ENCODE data around the gene PUSL1. TPM values are rescaled to one million over a fixed set of nuclear protein-coding genes. Genes with fewer than 3 reads are reported as not detected.

Gene PUSL1
- total and polyA plus RNA-seq, 2 of the 4 experiments (the other 2 are of a cell fraction), result 10.9 to 33.0 TPM

GRCh38 chr1:1346501-1346890, 38.1 kb downstream of the PUSL1 start:
- no peak overlapping the region for H2AK5ac ChIP-seq (ENCODE audit: low read depth, low read length)
- intact Hi-C loops (cut with micrococcal nuclease) (no loop called here), in situ Hi-C loops (cut with MboI; ENCODE audit: low sequenced_read_pairs) (no loop called here), dilution Hi-C loops (cut with HindIII; ENCODE audit: low sequenced_read_pairs, unreplicated experiment) (no loop called here)
- no peak for TF ChIP-seq MAZ (IDR thresholded peaks at IDR 0.05; ENCODE audit: borderline replicate concordance, low read depth, low read length)
- TF ChIP-seq RAD21 (IDR thresholded peaks at IDR 0.05; ENCODE audit: low read length), result no peak
- no peak for TF ChIP-seq MXI1 (IDR thresholded peaks at IDR 0.05; ENCODE audit: borderline replicate concordance, low read depth, low read length)
- TF ChIP-seq CTCF (conservative IDR thresholded peaks at IDR 0.05; ENCODE audit: low read depth, low read length), result no peak
- no peak for TF ChIP-seq CHD1 (IDR thresholded peaks at IDR 0.05; ENCODE audit: low read depth, low read length)
- TF ChIP-seq NFE2L2 (IDR thresholded peaks at IDR 0.05; ENCODE audit: low read depth, low read length), result no peak
- peaks cover 31% of the 10 kb centered on the region for H3K4me1 ChIP-seq (ENCODE audit: control insufficient read depth, insufficient read depth, low read length)
- H2BK5ac ChIP-seq (ENCODE audit: low read depth, low read length, poor library complexity, severe bottlenecking), result peak overlapping the region; percentile 40
- ChIA-PET POLR2A (ENCODE audit: unreplicated experiment) (interaction anchor here (0.9 kb wide), 1 partner anchor 29 kb away, joined by 3 read pairs; the partner anchor contains the start of gene AURKAIP1), CTCF (no interaction called here)
- no peak overlapping the region for H4K91ac ChIP-seq (ENCODE audit: insufficient read depth, low read depth, low read length)
- H3K4ac ChIP-seq (ENCODE audit: low read depth, low read length), result no peak overlapping the region
- H3K79me1 ChIP-seq (ENCODE audit: low read depth in 1 of 2, low read length in 2 of 2), result peaks cover 2 to 55% of the 10 kb centered on the region in 2 experiments; a peak in 3 of 4 replicates
- no peak overlapping the region for H2BK20ac ChIP-seq (ENCODE audit: low read depth, low read length)
- H3K14ac ChIP-seq (replicated peaks; ENCODE audit: low read depth, low read length), result no peak overlapping the region
- H2BK15ac ChIP-seq (ENCODE audit: low read depth, low read length), result no peak overlapping the region
- H3K23ac ChIP-seq (ENCODE audit: low read depth, low read length), result 0 out of 2 replicates have a peak overlapping the region, but pooled peaks have one; percentile 20
- ATAC-seq (ENCODE audit: low read depth) (no peak), DNase-seq (no peak)
- no peak overlapping the region for H3K56ac ChIP-seq (ENCODE audit: extremely low read depth, insufficient read depth, low read length)
- no peak overlapping the region for H3K4me2 ChIP-seq (ENCODE audit: low read depth, low read length)
- no TSS peak for BruUV-seq (replicated peaks)
- no peaks in the 10 kb centered on the region for H3K27me3 ChIP-seq (ENCODE audit: control insufficient read depth, insufficient read depth, low read length)
- H4K5ac ChIP-seq (ENCODE audit: low read depth, low read length), result no peak overlapping the region
- H2AK9ac ChIP-seq (replicated peaks; ENCODE audit: low read depth, low read length, poor library complexity), result no peak overlapping the region
- H3K27ac ChIP-seq (ENCODE audit: insufficient read depth, low read length), result no peak overlapping the region
- peaks cover 59% of the 10 kb centered on the region for H4K20me1 ChIP-seq (ENCODE audit: insufficient read depth, low read length)
- 0 out of 2 replicates have a peak, but pooled peaks cover 3% of the 10 kb centered on the region for H3K9me1 ChIP-seq (ENCODE audit: insufficient read depth, low read length)
- H2BK120ac ChIP-seq (ENCODE audit: low read depth, low read length), result no peak overlapping the region
- H3K18ac ChIP-seq (ENCODE audit: low read depth, low read length), result no peak overlapping the region
- no peaks in the 10 kb centered on the region for H3K9me3 ChIP-seq (ENCODE audit: control insufficient read depth, insufficient read depth, low read length)
- H3K36me3 ChIP-seq (ENCODE audit: control insufficient read depth, insufficient read depth, low read length), result peaks cover 4% of the 10 kb centered on the region; the same call in 1 of the 2 replicates
- WGBS, 2 experiments (ENCODE audit: extremely low coverage in 2 of 2, insufficient read length in 1 of 2), result 94% methylated on average over 7 of the region's 10 CpGs; no CpG with 5 or more reads in 1 of the 2 experiments
- no peak overlapping the region for H4K8ac ChIP-seq (ENCODE audit: low read depth in 2 of 2, low read length in 2 of 2)
- H3K4me3 ChIP-seq (ENCODE audit: insufficient read depth, low read depth, low read length), result no peak overlapping the region
- no peak overlapping the region for H2AFZ ChIP-seq (replicated peaks; ENCODE audit: low read length, poor library complexity)
- H3K9ac ChIP-seq (ENCODE audit: low read depth, low read length), result no peak overlapping the region
